ENCODE data around the gene ERC2.

Gene ERC2

GRCh38 chr3:55965776-55966175, 502.5 kb downstream of the ERC2 start:
- no peak overlapping the region for H3K4me3 ChIP-seq (ENCODE audit: low read depth, low read length)
- ChIA-PET POLR2A (no interaction called here), CTCF (interaction anchor here (1.4 kb wide), 1 partner anchor 286 kb away, joined by 3 read pairs; no protein-coding TSS in a partner anchor)
- no peaks in the 10 kb centered on the region for H3K36me3 ChIP-seq (ENCODE audit: control insufficient read depth in 2 of 2, insufficient read depth in 1 of 2, low read length in 2 of 2)
- H3K9me3 ChIP-seq (ENCODE audit: control insufficient read depth, insufficient read depth, low read depth, low read length) = no peaks in the 10 kb centered on the region
- H3K4me1 ChIP-seq (ENCODE audit: control insufficient read depth, insufficient read depth, low read length) = no peaks in the 10 kb centered on the region
- TF ChIP-seq ZNF398 (tag by site-specific recombination; IDR thresholded peaks at IDR 0.05) (no peak), ZNF600 (tag by site-specific recombination; IDR thresholded peaks at IDR 0.05) (no peak), PRDM2 (tag by site-specific recombination; IDR thresholded peaks at IDR 0.05; ENCODE audit: borderline replicate concordance) (no peak)
- no peak overlapping the region for H3K27ac ChIP-seq (ENCODE audit: extremely low read depth, low read depth, low read length)

- POLR2A ChIA-PET = no interaction called here
- H3K27ac ChIP-seq (ENCODE audit: extremely low read depth, low read depth, low read length) = no peak overlapping the region
- no peaks in the 10 kb centered on the region for H3K9me3 ChIP-seq (ENCODE audit: control insufficient read depth, insufficient read depth, low read depth, low read length)
- TF ChIP-seq ZBTB6 (tag by site-specific recombination; IDR thresholded peaks at IDR 0.05) (no peak), ZBTB17 (tag by site-specific recombination; IDR thresholded peaks at IDR 0.05) (no peak), PBX3 (CRISPR knock-in tag; IDR thresholded peaks at IDR 0.05) (no peak)
- CTCF ChIA-PET = no interaction called here
- no peaks in the 10 kb centered on the region for H3K36me3 ChIP-seq (ENCODE audit: control insufficient read depth in 2 of 2, insufficient read depth in 1 of 2, low read length in 2 of 2)
- H3K4me3 ChIP-seq (ENCODE audit: low read depth, low read length) = no peak overlapping the region
- no peaks in the 10 kb centered on the region for H3K4me1 ChIP-seq (ENCODE audit: control insufficient read depth, insufficient read depth, low read length)
Measured at GRCh38 chr3:55964491-55964985, 503.7 kb downstream of the ERC2 start.

GRCh38 chr3:55963601-55964000, 504.7 kb downstream of the ERC2 start:
- CTCF ChIA-PET = no interaction called here
- H3K4me1 ChIP-seq (ENCODE audit: control insufficient read depth, insufficient read depth, low read length) = no peaks in the 10 kb centered on the region

More at GRCh38 chr3:55963601-55964000, 504.7 kb downstream of the ERC2 start:
- Histone ChIP-seq H3K9me3 (ENCODE audit: control insufficient read depth, insufficient read depth, low read depth, low read length) (no peaks in the 10 kb centered on the region), H3K27ac (ENCODE audit: extremely low read depth, low read depth, low read length) (no peak overlapping the region), H3K36me3 (ENCODE audit: control insufficient read depth in 2 of 2, insufficient read depth in 1 of 2, low read length in 2 of 2) (no peaks in the 10 kb centered on the region), H3K4me3 (ENCODE audit: low read depth, low read length) (no peak overlapping the region)
- TF ChIP-seq ZIC2 (tag by site-specific recombination; IDR thresholded peaks at IDR 0.05) = peak; percentile 50; the same call in 1 of the 2 replicates
- TF ChIP-seq ZNF692 (tag by site-specific recombination; IDR thresholded peaks at IDR 0.05) = no peak
- POLR2A ChIA-PET = no interaction called here

All from HEK293 (cell line).